GM19397 (cell line): ENCODE measurements around the gene GPC6.
A peak's percentile ranks its signal among the peaks of the same experiment; 100 is the strongest.

ENCODE experiments used
- ATAC-seq: cut with Tn5 transposase; IDR thresholded peaks from one replicate; pipeline ENCODE4 v1.9.1; 2021; ENCODE audit warnings: mild to moderate bottlenecking, moderate library complexity; ENCODE audit not compliant: unreplicated experiment

Gene GPC6

GRCh38 chr13:94415500-94416237, 1189.1 kb downstream of the GPC6 start:
- ATAC-seq, result no peak

GRCh38 chr13:94416454-94417080, 1190.0 kb downstream of the GPC6 start:
- no peak for ATAC-seq

DNA sequence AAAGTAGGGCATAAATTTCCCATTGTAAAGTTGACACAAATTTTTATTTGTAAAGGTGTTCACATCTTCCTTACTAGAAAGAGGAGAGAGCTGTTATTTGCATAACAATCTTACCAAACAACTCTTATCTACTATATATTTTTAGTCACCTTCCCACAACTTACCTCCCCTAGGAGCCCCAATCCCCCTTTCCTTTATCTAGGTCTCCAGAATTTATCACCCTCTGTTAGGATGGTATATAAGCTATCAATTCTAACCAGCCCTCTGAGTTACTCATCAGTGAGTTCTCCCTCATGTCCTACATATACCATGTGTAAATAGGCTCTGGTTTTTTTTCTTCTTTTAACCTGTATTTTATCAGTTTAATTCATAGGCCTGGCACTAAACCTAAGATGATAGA, 1190.7 kb downstream of the GPC6 start:
- no peak for ATAC-seq

DNA sequence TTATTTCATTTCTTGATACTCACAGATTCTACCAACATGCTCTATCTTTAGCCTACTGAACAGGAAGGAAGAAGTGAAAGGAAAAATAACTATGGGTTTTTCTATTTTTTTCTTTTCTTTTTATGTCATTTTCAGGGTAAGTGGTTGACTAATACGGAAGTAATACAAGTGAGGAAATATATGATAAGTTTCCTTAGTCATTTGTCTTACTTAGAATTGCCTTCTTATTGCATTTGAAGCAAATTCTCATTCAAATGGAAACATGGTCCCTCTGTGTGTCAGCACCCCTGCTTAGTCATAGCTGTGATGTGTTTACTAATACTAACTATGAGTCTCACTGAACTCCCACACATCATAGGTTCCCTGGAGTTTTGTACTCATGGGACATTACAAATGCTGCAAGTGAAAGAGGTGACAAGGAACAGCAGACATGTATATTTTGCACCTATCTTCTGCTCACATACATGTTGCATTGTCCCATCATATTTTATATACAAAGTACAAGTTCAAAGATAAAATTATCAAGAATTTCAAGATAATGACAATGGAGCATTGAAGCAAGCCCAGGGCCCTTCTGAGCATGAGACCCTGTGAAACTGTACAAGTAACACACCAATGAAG, 1192.8 kb downstream of the GPC6 start:
- no peak for ATAC-seq

DNA sequence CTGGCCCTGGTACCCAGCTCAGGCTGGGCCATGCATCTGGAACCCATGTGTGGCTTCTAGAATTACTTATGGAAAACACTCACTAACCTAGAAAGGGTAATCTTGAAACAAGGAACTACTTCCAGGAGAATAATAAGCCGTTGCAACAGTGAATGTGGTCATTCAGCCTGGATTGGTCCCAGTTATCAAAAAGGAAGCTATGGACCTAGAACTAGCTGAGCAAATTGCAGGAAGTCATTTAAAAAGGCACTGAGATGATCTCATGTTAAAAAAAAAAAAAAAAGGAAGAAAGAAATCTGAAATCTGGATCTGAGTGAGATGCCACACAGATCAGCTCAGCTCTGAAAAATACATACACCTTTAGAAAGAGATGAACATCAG, 1193.3 kb downstream of the GPC6 start:
- no peak for ATAC-seq

- no peak for ATAC-seq
Observed at GRCh38 chr13:94427313-94427953, 1200.8 kb downstream of the GPC6 start.

- ATAC-seq, result no peak
Observed at GRCh38 chr13:94431574-94431973, 1205.0 kb downstream of the GPC6 start.

GRCh38 chr13:94431987-94432386, 1205.4 kb downstream of the GPC6 start:
- ATAC-seq, result no peak

GRCh38 chr13:94433055-94433961, 1206.7 kb downstream of the GPC6 start:
- ATAC-seq, result peak; percentile 75

GRCh38 chr13:94435604-94436226, 1209.1 kb downstream of the GPC6 start:
- no peak for ATAC-seq

DNA sequence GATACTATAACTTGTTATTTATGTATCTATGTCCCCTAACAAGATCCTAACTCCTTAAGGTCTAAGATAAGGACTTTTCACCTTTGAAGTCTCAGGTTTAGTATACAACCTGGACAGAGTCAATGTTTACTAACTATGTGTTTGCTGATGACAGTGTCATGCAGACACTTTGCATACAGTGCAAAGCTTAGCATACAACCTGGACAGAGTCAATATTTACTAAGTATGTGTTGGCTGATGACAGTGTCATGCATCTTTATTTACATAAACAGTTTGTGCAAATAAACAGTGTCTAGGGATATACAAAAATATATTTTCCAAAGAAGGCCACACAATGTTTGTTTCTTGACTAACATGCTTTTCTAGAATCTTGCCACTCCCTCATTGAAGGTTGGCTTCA, 1218.2 kb downstream of the GPC6 start:
- ATAC-seq, result no peak

GRCh38 chr13:94454334-94454733, 1227.7 kb downstream of the GPC6 start:
- ATAC-seq, result no peak

DNA sequence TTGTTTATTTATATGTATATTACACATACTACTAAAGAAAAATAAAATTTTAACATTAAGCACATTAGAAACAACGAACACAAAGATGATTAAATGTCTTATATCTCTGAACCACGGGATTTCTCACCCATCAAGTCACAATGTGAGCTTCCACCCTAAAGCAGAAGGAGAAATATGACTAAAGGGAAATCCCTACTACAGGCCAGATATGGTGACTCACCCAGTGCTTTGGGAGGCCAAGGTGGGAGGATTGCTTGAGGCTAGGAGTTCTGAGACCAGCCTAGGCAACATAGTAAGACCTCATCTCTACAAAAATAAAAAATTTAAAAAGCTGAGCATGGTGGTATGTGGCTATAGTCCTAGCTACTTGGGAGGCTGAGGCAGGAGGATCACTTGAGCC, 1228.3 kb downstream of the GPC6 start:
- no peak for ATAC-seq

- no peak for ATAC-seq
Observed at GRCh38 chr13:94455414-94455813, 1228.8 kb downstream of the GPC6 start.
